Measurements from ENCODE around the gene EXD2. TPM values are rescaled to one million over a fixed set of nuclear protein-coding genes. Genes with fewer than 3 reads are reported as not detected.
A peak's percentile ranks its signal among the peaks of the same experiment; 100 is the strongest.

EXD2 gene
- polyA plus RNA-seq, 3 donors: 30.9 to 39.8 (median 31.8) TPM

DNA sequence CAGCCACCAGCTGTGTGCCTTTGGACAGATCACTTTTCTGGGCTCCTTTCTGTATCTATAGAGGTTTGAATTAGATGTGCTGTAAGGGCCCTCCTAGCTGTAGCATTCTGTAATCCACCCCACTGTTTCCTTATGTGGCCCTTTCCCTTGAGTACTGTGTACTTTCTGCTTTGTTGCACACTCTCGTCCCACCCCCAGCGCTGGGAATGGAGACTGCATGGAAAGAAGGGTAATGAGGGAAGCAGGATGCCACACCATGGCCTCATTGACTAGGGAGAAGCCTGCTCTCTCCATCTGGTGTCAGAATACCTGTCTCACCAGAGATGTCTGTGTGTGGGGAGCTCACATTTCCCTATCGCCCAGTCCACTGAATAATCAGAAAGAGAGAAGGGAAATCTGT is 55.0 kb downstream of the EXD2 start:
- peak; percentile 35 for DNase-seq

DNA sequence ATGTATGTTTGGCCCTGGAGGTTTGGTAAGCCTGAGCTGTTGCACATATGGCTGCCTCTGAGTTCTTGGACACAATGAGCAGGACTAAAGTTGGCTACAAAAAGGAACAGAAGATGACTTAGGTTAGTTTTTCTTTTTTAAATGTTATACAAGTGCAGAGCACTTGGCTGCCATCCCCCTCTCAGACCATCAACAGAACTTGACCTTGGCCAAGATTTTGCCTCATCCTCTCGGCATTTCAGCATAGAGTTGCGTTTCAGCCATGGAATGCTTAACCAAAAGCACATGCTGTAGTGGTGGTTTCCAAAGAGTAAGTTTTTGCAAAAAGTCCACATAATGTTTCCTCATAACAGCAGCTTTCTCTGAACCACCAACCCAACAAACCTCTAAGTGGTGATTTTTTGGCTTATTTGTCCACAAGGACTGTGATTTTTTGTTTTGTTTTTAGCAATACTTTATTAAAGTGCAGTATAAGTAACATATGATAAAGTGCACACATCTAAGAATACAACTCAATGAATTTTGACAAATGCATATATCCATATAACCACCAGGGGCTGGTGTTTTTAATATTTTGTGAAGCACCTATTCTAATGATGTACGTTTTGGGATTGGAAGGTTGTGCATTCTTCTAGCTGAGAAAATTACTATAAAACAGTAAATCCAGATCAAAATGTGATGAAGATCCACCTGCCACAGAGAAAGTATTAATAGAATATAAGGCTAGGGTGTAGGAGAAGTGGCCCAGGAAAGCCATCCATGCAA is 56.6 kb downstream of the EXD2 start:
- no peak for DNase-seq

DNA sequence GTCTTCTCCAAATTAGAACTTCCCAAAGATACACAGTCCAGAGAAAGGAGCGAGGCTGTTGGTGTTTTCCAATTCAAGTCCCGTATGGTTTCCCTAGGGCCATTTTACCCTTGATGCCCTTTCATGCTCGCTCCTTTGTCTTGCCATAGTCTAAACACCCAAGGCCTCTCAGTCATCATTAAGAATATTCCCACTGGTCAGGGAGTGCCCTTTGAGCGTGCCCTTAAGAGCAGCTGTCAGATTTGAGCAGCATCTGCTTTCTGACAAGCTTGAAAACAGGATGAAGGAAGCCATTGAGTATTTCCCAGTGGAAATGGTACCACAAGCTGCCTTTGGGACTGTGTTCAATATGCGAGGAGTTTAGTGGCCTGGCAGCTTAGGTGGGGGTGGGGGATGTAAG is 58.3 kb downstream of the EXD2 start:
- DNase-seq: no peak

DNA sequence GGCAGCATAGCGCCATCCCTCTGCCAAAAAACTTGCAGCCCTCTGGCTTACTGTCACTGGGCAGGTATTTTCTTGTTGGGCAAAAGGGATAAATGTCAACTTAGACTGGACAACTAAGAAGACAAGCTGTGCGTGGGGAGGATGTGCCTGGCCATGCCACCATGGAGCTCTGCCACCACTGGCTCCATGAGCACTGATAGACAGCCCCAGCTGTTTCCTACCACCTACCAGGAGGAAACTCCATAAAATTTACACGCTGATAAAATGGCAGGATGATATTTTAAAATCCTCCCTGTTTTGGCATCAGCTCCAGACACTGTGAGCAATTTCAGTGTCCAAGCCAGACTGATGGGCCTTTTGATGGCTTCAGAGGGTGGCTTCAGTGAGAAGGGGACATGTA is 61.6 kb downstream of the EXD2 start:
- no peak for DNase-seq

DNA sequence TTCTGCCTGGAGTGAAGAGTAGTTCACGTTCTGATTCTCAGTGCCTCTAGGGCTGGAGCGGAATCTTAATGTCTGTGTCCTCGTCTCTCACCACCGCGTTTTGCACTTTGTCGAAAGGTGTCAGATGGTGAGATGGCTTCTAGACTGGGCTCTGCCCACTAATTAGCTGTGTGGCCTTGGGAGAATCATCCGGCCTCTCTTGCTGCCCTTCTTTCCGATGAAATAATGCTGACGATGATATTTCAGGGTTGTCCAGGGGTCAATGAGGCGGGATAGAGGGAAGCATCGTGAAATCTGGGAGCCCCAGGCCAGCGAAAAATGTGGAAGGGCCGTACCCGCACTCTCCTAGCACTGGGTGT is 67.8 kb downstream of the EXD2 start:
- DNase-seq: no peak

DNA sequence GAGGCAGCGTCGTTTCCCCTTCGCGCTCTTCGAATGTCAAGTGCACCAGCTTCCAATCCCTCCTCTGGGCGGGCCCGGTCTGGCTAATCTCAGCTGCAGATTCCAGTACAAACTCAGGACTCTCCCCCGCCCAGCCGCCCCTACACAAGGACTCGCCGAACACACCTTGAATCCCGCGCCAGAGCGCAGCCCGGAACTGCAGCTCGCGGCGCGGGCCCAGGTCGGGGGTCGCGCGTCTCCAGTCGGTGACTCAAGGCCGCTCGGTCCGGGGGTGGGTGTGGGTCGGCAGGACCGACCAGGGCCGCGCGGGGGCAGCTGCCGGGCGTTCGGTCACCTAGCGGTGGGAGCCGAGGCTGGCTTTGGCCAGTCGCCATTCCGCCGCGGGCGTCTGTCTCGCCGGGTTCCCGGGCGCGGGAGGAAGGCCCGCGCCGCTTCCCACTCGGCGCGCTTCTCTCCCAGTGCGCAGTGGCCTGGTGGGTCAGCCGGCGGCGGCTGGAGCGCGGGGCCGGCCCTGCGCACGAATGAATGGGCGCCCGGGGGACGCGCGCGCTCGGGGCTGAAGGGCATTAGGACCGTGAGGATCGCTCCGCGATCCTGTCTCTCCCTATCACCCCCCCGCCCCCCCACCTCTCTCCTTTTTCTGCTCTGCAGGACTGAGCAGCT is 68.4 kb downstream of the EXD2 start, which contains the start of gene GALNT16:
Gene GALNT16, plus strand, starts transcription at position 632 of the 663 bp plus-strand sequence. CDS start 133 bp downstream, outside the sequence.
- peak; percentile 52 for DNase-seq

DNA sequence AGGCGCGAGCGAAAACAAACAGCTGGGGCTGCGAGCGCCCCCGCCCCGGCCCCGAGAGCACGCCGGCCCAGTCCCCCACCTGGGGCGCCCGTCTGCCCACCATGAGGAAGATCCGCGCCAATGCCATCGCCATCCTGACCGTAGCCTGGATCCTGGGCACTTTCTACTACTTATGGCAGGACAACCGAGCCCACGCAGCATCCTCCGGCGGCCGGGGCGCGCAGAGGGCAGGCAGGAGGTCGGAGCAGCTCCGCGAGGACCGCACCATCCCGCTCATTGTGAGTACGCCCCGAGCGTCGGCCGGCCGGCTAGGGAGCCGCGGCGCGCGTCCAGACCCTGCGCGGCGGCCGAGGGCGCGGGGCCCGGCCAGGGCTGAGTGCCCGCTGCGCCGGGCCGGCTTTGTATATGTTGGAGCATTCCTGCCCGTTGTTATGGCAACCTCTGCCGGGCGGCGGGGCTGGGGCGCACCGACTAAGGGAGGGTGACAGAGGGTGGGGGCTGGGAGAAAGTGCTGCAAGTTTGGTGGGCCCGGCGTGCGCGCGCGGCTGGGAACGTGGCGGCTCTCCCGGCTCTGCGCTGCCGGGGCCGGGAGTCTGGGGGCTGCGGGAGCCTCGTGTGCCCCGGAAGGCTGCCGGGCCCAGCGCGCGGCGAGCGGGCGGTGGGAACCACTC is 69.0 kb downstream of the EXD2 start:
- DNase-seq: peak; percentile 28

DNA sequence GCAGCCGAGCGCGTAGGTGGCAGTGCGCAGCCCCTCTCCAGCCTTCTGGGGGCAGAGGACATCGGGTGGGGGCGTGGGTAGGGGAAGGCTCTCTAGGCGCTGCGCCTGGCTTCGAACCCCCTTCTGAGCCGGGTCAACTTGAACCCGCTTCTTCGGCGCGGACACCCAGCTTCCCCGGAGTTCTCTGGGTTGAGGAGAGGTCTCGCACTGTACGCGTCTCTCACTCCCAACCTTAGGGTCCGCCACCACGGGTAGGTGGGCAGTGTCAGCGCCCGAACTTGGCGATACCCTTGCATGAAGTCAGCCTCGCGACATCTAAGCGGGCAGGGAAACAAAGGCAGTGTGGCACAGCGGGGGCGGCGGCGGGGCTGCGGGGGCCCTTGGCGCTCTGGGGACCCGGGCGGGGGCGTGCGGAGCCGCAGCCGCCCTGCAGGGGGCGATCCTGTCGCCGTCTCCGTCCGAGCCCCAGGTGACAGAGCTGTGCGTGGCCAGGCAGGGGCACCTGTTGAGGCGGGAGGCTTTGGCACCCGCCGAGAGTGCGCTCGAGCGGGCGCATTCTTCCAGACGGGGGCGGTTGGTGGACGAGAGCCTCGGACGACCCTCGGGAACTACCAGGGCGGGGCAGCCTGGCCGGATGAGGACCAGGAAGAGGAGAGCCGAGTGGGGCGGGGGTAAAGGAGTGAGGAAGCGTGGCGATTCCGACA is 69.7 kb downstream of the EXD2 start:
- peak; percentile 19 for DNase-seq

DNA sequence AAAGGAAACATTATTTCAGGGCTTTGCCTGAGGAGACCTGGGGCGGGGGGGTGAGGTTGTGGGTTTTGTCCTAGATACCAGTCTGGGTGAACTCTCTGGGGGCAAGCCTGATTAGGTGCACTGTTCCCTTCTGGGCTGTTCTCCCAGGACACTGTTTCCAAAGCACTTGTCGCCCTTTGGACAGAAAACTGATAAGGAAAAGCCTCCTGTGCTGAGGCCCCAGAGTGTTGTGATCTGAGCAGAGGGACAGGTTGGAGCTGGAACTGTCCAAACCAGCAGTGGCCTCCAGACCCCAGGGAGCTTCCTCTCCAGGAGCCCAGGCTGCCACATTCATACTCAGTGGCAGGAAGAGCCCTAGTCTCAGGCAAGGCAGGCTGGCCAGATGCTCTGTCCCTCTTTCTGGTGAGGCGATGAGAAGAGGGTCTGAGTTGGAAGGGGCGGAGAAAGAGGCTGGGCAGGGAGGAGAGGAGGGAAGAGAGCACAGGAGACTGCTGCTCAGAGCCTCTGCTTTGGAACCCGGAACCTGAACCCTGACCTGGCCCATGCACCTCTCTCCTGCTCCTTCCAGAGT is 70.5 kb downstream of the EXD2 start:
- no peak for DNase-seq

DNA sequence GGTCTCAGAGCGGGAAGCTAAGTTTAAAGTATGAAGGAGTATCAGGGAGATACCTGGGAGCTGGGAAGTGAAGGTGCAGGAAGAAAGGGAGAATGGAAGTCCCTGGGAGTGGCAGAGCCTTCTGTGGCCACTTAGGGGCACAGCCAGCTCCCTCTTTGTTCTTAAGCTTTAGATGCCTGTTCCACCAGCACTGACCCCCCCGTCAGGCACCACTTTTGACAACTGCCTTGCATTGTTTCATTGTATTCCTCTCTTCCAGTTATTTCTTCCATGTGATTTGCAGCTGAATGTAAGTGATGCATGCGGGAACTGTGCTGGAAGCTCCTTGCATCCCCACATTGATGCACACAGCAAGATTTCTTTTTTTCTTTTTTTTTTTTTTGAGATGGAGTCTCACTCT is 71.2 kb downstream of the EXD2 start:
- DNase-seq: no peak

DNA sequence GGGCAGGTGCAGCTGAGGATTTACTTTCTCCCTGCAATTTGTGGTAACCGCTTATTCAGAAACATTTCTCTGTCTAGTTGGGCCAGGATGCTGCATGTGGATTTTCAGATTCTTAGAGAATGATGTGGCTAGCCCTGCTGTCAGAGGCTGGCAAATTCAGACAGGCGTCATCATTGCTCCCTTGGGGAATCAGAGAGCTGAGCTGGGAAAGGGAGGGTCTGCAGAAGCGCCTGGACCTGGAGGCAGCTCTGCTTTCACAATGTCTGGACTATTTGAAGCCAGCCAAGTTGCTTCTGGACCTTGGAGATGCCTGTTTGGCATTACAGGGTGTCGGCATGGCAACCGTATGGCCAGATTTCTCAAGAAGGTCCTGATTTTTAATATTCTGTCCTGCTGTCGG is 72.1 kb downstream of the EXD2 start:
- DNase-seq: no peak

DNA sequence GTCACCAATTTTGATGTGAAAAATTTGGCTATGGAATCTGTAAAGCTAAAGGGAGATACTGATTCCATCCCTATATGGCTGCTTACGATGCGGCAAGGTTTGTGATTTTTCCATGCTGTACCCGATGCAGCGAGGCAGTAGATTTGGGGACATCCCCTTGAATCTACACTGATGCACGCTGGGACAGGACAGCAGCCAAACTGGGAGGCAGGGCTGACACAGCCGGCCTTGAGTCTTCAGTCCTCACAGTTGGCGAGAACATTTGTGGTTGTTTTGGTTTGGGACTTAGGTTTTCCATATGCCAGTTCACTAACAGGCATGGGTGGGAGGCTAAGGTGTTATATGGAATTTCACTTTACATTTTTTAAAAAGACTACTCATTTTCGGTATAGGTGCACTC is 72.5 kb downstream of the EXD2 start:
- DNase-seq: no peak

DNA sequence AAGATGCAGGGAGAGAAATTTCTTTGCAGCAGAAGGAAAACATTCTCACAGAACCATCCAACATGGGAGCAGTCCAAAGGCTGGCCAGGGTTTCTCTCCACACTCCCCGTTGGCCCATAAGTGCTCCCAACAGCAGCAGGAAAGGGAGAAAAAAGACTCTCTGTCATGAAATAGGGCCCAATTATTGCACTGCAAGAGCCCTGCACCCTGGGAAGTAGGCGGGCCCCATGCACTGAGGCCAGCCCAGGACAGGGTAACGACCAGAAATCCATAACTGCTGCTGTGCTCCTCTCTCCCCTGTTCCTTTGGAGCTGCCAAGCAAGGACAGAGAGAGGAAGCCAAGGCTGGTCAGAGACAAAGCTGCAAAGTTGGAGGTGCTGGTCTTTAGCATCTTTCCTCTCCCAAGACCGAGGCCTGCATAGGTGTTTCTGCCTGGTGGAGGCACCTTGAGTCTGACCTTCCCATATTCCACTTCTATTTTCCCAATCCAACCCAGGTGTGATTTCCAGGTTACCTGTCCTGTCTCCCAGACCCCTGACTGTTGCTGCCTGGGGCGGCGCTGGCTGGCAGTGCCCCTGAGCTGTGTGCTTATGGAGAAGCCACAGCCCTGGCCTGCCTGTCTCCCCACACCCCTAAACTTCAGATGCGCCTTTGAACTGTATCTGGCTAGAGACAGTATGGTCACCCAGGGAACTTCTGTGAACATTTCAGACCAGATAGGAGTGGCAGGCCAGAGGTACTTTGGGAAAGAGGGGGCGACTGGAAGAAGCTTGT is 75.5 kb downstream of the EXD2 start:
- no peak for DNase-seq

DNA sequence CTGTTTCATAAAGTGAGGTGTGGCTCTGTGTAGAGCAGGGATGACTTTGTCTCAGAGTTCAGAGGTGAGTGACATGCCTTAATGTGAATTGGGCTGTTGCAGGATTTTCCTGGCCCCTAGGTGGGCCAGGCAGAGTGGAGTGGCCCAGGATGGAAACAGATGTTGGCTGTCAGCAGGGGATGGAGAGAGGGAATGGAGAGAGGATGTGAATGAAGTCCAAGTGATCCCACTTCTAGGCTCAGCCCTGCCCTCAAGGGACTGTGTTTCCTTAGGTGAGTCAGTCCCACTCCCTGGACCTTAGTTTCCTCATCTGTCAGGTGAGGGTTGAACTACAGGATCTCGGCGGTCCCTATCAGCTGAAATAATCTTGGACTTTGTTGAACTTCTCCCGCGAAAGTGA is 76.2 kb downstream of the EXD2 start:
- DNase-seq: no peak

DNA sequence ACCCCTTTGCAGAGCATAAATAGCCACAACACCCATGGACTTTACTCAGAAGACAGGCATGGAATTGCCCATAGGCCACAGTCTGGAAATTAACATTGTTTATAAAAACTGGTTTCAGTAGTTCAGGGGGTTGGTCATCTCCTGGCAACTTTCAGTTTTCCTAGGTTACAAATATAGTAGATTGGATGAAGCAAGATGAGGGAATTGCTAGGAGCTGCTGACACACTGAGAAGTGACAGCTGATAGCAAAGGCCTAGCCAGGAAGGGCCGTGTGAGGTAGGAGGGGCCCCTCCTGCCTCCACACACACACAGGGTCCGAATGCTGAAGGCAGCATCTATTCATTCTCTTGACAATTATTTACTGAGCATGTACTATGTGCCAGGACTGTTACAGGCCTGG is 76.9 kb downstream of the EXD2 start:
- no peak for DNase-seq

DNA sequence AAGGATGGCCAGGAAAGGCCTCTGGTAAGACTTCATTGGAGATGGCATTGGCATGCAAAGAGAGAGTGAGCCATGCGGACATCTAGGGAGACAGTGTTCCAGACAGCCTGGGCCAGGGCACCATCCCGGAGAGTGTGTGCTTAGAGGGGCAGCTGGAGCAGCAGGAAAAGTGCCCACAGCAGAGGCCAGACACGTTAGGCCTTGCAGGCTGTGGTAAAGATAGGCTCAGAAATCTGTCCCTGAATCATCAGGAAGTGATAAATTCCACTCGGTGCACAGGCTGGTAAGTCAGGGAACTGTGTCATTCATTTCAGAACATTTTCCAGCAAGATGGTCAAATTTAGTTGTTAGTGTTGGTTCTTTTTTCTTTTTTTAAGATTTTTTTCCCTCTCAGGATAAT is 77.5 kb downstream of the EXD2 start:
- DNase-seq: no peak

DNA sequence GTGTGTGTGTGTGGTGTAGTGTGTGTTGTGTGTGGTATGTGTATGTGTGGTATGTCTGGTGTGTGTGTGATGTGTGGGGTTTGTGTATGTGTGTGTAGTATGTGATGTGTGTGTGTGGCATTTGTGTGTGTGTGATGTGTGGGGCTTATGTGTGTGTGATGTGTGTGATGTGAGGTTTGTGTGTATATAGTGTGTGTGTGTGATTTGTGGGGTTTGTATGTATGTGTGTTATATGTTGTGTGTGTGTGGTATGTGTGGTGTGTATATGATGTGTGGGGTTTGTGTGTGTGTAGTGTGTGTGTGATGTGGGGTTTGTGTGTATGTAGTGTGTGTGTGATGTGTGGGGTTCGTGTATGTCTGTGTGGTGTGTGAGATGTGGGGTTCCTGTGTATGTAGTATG is 78.1 kb downstream of the EXD2 start:
- no peak for DNase-seq

DNA sequence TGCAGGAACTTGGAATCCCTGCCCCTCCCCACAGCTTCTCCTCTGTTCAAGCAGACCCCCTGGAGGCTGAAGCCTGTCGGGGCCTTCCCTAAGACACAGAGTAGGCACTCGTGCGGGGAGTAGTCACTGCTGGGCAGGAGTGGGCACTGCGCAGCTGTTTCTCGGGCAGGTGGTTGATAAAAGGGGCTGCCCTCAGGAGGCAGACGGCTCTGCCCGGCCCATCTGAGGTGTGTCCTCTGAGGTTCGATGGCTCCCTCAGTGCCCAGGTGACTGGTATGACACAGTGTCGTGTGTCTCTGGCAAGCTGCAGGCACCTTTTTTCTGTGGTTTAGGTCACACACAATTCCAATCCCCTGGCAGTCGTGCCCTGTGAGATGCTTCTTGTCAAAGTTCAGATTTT is 78.8 kb downstream of the EXD2 start:
- no peak for DNase-seq

DNA sequence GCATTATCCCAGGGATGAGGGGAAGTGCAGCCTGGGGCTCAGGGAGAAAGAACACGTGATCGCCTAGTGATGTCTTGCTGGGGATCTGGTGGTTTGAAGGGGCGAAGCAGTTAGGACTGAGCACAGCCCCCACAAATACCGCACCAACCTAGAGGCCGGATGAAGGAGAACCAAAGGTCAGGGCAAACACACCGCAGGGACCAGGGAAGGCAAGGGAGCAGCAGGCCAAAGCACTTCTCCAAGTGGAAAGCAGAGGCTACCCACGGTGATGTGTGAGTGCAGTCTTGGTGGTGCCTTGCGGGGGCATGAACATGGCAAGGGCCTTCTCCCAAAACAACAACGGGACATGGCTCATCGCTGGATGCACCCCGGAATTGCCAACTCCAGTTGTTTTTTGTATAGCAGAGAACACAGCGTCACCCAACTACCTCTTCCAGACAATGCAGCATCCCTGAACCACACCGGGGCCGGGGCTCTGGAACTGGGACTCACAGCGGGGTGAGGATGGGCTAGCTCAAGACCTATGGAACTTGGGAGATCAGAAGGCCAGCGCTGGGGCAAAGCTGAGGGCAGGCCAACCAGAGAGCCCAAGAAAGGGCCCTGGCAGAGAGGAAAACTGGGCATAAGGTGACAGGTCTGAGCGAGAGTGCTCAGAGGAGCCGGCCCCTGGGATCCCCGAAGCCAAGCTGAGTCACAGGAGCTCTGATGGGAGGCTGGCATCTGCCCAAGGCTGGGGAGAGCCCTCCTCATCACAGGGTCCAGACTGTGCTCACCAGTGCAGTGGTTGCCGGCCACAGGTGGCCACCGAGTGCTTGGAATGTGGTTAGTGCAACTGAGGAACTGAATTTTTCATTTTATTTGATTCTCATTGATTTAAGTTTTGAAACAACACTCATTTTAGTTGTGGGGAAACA is 79.8 kb downstream of the EXD2 start:
- no peak for DNase-seq

DNA sequence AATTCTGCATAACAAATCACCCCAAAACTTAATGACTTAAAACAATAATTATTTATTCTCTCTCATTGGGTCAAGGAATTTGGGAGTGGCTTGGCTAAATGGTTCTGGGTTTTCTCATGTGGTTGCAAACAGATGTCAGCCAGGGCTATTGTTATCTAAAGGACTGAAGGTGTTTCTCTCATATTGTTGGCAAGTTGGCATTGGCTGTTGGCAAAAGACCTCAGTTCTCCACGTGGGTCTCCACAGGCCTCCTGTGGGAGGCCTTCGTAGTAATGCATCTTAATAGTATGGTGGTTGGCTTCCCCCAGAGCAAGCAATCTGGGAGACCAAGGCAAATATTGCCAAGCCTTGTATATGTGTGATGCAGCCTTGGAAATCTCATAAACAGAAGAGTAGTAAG is 83.0 kb downstream of the EXD2 start:
- no peak for DNase-seq

All from renal pelvis (tissue), 4 donors.